Fibroblast of lung (primary cell): ENCODE data around the gene KCNMA1.

Experiments
- EZH2 ChIP-seq: IDR thresholded peaks from 2 replicates; pipeline ENCODE4 v1.5.1; 2012; ENCODE audit warnings: low read length, control low read depth, mild to moderate bottlenecking; ENCODE audit errors: missing control alignments
- TF ChIP-seq, protein P1 (sequence below), 2 donors: IDR thresholded peaks in 1 of 2; conservative IDR thresholded peaks in 1 of 2; 1 replicate in 1 of 2; 2 replicates in 1 of 2; pipeline ENCODE4 v1.5.1; 2011 to 2012; ENCODE audit warnings: low read length in 2 of 2, control low read depth in 1 of 2, inconsistent platforms in 1 of 2, low read depth in 1 of 2, mild to moderate bottlenecking in 1 of 2

DNA sequence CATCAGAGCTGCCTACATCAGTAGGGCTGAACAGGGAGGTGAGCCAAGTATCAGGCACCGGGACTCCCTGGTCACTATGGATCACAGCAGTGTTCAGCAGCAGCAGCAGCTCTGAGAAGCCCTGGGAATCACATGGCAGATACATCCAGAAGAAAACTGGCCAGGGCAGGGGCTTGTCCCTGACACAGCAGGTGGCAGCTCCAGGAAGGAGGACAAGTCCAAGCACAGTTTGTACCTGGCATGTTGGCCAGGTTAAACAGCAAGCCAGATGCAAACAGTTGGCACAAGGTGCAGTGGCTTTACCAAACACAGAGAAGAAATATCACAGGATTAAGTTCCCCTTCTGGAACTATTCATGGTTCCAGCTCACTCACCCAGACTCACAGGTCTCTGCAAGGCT is 139.4 kb downstream of the KCNMA1 start:
- TF ChIP-seq, protein P1, sequence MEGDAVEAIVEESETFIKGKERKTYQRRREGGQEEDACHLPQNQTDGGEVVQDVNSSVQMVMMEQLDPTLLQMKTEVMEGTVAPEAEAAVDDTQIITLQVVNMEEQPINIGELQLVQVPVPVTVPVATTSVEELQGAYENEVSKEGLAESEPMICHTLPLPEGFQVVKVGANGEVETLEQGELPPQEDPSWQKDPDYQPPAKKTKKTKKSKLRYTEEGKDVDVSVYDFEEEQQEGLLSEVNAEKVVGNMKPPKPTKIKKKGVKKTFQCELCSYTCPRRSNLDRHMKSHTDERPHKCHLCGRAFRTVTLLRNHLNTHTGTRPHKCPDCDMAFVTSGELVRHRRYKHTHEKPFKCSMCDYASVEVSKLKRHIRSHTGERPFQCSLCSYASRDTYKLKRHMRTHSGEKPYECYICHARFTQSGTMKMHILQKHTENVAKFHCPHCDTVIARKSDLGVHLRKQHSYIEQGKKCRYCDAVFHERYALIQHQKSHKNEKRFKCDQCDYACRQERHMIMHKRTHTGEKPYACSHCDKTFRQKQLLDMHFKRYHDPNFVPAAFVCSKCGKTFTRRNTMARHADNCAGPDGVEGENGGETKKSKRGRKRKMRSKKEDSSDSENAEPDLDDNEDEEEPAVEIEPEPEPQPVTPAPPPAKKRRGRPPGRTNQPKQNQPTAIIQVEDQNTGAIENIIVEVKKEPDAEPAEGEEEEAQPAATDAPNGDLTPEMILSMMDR (conservative IDR thresholded peaks at IDR 0.05 in 1 of 2, IDR thresholded peaks at IDR 0.05 in 1 of 2; ENCODE audit: low read depth in 1 of 2, low read length in 2 of 2): no peak
- no peak for TF ChIP-seq EZH2
